ENCODE results near the gene FBL. TPM values are rescaled to one million over a fixed set of nuclear protein-coding genes. Genes with fewer than 3 reads are reported as not detected.

FBL gene
- total RNA-seq, 1 experiment from 2014 or later, result 4,927 TPM

GRCh38 chr19:39870171-39870971 is 24.2 kb upstream of the FBL start:
- no peaks in the 10 kb centered on the region for H3K9me3 ChIP-seq (ENCODE audit: control insufficient read depth, insufficient read depth, low read depth, low read length)
- no peak for TF ChIP-seq CTCF (IDR thresholded peaks at IDR 0.05)
- no peak for TF ChIP-seq SIN3A (IDR thresholded peaks at IDR 0.05; ENCODE audit: borderline replicate concordance, insufficient read depth, low read depth, low read length)
- TF ChIP-seq TCF7L2 (IDR thresholded peaks at IDR 0.05; ENCODE audit: low read depth, low read length), result no peak
- POLR2A ChIA-PET, result interaction anchor here (0.5 to 1.3 kb wide), 6 partner anchors 24 to 574 kb away, joined by 4 to 15 read pairs (median 6); partner anchors contain the start of genes DYRK1B, FBL and IFNL1
- BruUV-seq (replicated peaks), result no TSS peak
- intact Hi-C loops (cut with micrococcal nuclease; ENCODE audit: unreplicated experiment), result no loop called here
- H3K27ac ChIP-seq (ENCODE audit: low read length), result no peak overlapping the region
- DNase-seq (ENCODE audit: low read depth, low spot score), result no peak
- in situ Hi-C loops (cut with HindIII; ENCODE audit: low pct_unique_long_range_greater_than_20kb, low sequenced_read_pairs), result no loop called here
- H3K36me3 ChIP-seq (ENCODE audit: control insufficient read depth, insufficient read depth, low read length), result no peaks in the 10 kb centered on the region
- CTCF ChIA-PET, result interaction anchor here (0.6 to 2.0 kb wide), 5 partner anchors 11 to 100 kb away, joined by 4 to 12 read pairs (median 10); partner anchors contain the start of gene PSMC4
- H3K4me1 ChIP-seq (ENCODE audit: control insufficient read depth, insufficient read depth, low read length), result no peaks in the 10 kb centered on the region
- H3K4me3 ChIP-seq (ENCODE audit: low read depth in 2 of 2, low read length in 2 of 2), result no peak overlapping the region
- 0 out of 2 replicates have a peak, but pooled peaks have one; percentile 0 for ATAC-seq
- peaks cover 10% of the 10 kb centered on the region; the same call in 1 of the 2 replicates for H3K27me3 ChIP-seq (ENCODE audit: control insufficient read depth, insufficient read depth, low read length)

GRCh38 chr19:39867952-39868351 is 21.8 kb upstream of the FBL start:
- TF ChIP-seq CTCF (IDR thresholded peaks at IDR 0.05) (no peak), POLR2AphosphoS5 (IDR thresholded peaks at IDR 0.05; ENCODE audit: low read depth, low read length) (no peak), SIN3A (IDR thresholded peaks at IDR 0.05; ENCODE audit: borderline replicate concordance, insufficient read depth, low read depth, low read length) (no peak), TCF7L2 (IDR thresholded peaks at IDR 0.05; ENCODE audit: low read depth, low read length) (no peak), REST (IDR thresholded peaks at IDR 0.05; ENCODE audit: insufficient read depth in 1 of 2, low read depth in 2 of 2, low read length in 1 of 2) (no peak)
- ChIA-PET CTCF (interaction anchor here (0.5 to 2.3 kb wide), 6 partner anchors 13 to 275 kb away, joined by 3 to 12 read pairs (median 4); partner anchors contain the start of gene PSMC4), POLR2A (interaction anchor here (0.5 to 2.2 kb wide), 4 partner anchors 22 to 432 kb away, joined by 3 to 14 read pairs (median 8); partner anchors contain the start of genes FBL and RPS16)
- Histone ChIP-seq H3K27me3 (ENCODE audit: control insufficient read depth, insufficient read depth, low read length) (peaks cover 12% of the 10 kb centered on the region; the same call in 1 of the 2 replicates), H3K9me3 (ENCODE audit: control insufficient read depth, insufficient read depth, low read depth, low read length) (no peaks in the 10 kb centered on the region), H3K27ac (ENCODE audit: low read length) (no peak overlapping the region), H3K4me3 (ENCODE audit: low read depth in 2 of 2, low read length in 2 of 2) (no peak overlapping the region), H3K36me3 (ENCODE audit: control insufficient read depth, insufficient read depth, low read length) (no peaks in the 10 kb centered on the region), H3K4me1 (ENCODE audit: control insufficient read depth, insufficient read depth, low read length) (no peaks in the 10 kb centered on the region)
- no TSS peak for BruUV-seq (replicated peaks)
- intact Hi-C loops (cut with micrococcal nuclease; ENCODE audit: unreplicated experiment) (no loop called here), in situ Hi-C loops (cut with HindIII; ENCODE audit: low pct_unique_long_range_greater_than_20kb, low sequenced_read_pairs) (loop anchor here (5.0 to 10.0 kb wide), 3 partner anchors 69 to 323 kb away; partner anchors contain the start of gene EID2)
- ATAC-seq, result no peak
- DNase-seq (ENCODE audit: low read depth, low spot score), result no peak

All from Panc1 (cell line).